AG04449 (cell line): ENCODE results near the gene OR1J4.

Experiments
- CTCF ChIA-PET: fragments of 350-600 bp; formaldehyde crosslinking; extraction: SDS; loops from one replicate; lab custom pipeline; 2021; ENCODE audit warnings: antibody characterized with exemption; lab: Yijun Ruan, JAX
- POLR2A ChIA-PET: fragments of 400-600, 350-600 bp; formaldehyde crosslinking; extraction: SDS; loops from one replicate; lab custom pipeline; 2020; ENCODE audit warnings: antibody characterized with exemption, inconsistent platforms; lab: Yijun Ruan, JAX
- DNase-seq: peaks from one replicate; pipeline ENCODE4 v3.0.0-alpha.2; 2010; ENCODE audit warnings: low read depth, low spot score
- H3K4me3 ChIP-seq: 2 replicates; pipeline ENCODE4 v1.5.1; 2011; ENCODE audit warnings: low read depth, mild to moderate bottlenecking, control low read depth, low read length
- CTCF ChIP-seq: IDR thresholded peaks from one replicate; pipeline ENCODE4 v1.5.1; 2011; ENCODE audit warnings: mild to moderate bottlenecking, moderate library complexity, low read length, control low read depth, inconsistent platforms; ENCODE audit not compliant: insufficient read depth; ENCODE audit errors: missing control alignments

OR1J4 gene

GRCh38 chr9:122518841-122519240, at the start of gene OR1J4:
Gene OR1J4, plus strand, starts transcription at chr9:122519141. Its CDS starts 0 bp downstream, at chr9:122519141.
- no peak for TF ChIP-seq CTCF
- H3K4me3 ChIP-seq = no peak within 1 kb of the TSS
- no peak for DNase-seq
- POLR2A ChIA-PET = no interaction called here
- CTCF ChIA-PET = no interaction called here

GRCh38 chr9:122474561-122474960, 44.4 kb upstream of the OR1J4 start:
- TF ChIP-seq CTCF = no peak
- ChIA-PET CTCF (interaction anchor here (1.0 to 1.7 kb wide), 4 partner anchors 25 to 349 kb away, joined by 3 to 4 read pairs (median 3); no protein-coding TSS in a partner anchor), POLR2A (no interaction called here)
- no peak overlapping the region for H3K4me3 ChIP-seq
- DNase-seq = no peak

GRCh38 chr9:122475717-122476116, 43.2 kb upstream of the OR1J4 start:
- ChIA-PET POLR2A (no interaction called here), CTCF (interaction anchor here (0.9 to 1.7 kb wide), 3 partner anchors 10 to 335 kb away, joined by 3 to 4 read pairs (median 3); no protein-coding TSS in a partner anchor)
- no peak for DNase-seq
- TF ChIP-seq CTCF = no peak
- no peak overlapping the region for H3K4me3 ChIP-seq

GRCh38 chr9:122477346-122477745, 41.6 kb upstream of the OR1J4 start:
- POLR2A ChIA-PET = no interaction called here
- H3K4me3 ChIP-seq = no peak overlapping the region
- CTCF ChIA-PET = no interaction called here
- TF ChIP-seq CTCF = no peak
- DNase-seq = no peak

GRCh38 chr9:122477826-122478225, 41.1 kb upstream of the OR1J4 start, which contains the start of gene OR1J1:
Gene OR1J1, minus strand, starts transcription at chr9:122477926. Its CDS starts 0 bp downstream, at chr9:122477926.
- H3K4me3 ChIP-seq = no peak within 1 kb of the TSS
- ChIA-PET CTCF (interaction anchor here (0.9 kb wide), 1 partner anchor 12 kb away, joined by 3 read pairs; no protein-coding TSS in a partner anchor), POLR2A (no interaction called here)
- no peak for DNase-seq
- no peak for TF ChIP-seq CTCF

- no peak for TF ChIP-seq CTCF
- ChIA-PET CTCF (interaction anchor here (1.0 to 1.4 kb wide), 3 partner anchors 10 to 19 kb away, joined by 4 to 7 read pairs (median 5); no protein-coding TSS in a partner anchor), POLR2A (no interaction called here)
- no peak overlapping the region for H3K4me3 ChIP-seq
- DNase-seq = no peak
These were observed 39.9 kb upstream of the OR1J4 start for GRCh38 chr9:122479062-122479461.
